Measurements from ENCODE around the gene UBXN10. TPM values are rescaled to one million over a fixed set of nuclear protein-coding genes. Genes with fewer than 3 reads are reported as not detected.
A peak's percentile ranks its signal among the peaks of the same experiment; 100 is the strongest.

UBXN10 gene
- total and polyA plus RNA-seq, 2 of the 13 experiments (the other 11 are each of a cell fraction or from before 2014, with no cell fraction given): 0.04 to 0.05 TPM

DNA sequence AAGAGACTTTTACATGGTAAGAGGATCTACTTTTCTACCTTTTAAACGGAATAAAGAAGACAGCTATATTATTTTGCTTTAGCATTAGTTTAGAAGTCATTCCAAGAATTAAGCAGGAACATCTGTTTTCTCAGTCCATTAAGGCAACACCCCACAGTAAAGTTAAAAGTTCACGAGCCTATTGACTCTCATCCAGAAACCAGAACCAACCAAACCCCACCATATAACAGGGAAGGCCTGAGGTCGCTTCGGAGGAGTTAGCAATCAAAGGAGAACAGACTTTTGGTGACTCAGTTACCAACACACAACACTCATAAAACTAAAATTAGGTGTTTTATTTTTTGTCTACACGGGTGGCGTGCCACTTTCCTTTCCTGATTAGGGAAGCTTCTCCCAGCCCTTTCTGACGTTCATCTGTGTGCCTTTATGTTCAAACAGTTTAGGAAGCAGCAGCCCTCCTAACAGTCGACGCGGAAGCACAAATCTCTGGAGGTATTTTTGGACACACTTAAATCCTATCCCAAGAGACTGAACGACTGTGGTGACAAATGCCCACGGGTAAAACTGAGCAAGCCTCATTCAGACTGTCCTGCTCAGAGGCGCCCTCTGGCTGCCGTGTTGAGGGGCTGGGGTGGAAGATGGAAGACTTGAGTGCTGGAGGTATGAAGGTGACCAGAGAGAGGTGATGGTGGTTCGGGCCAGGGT, 9.0 kb downstream of the UBXN10 start:
- peak; percentile 35 for TF ChIP-seq XRCC5 (optimal IDR thresholded peaks at IDR 0.05; ENCODE audit: low read length)
- TF ChIP-seq KDM2A (CRISPR knock-in tag; IDR thresholded peaks at IDR 0.05; ENCODE audit: borderline replicate concordance, low read depth): 0 out of 2 replicates have a peak, but pooled peaks have one; percentile 28
- peak; percentile 68 for TF ChIP-seq STAG1 (CRISPR knock-in tag; IDR thresholded peaks at IDR 0.05)
- peak; percentile 52; the same call in 1 of the 2 replicates for TF ChIP-seq RAD21 (CRISPR knock-in tag; IDR thresholded peaks at IDR 0.05)
- no peak for TF ChIP-seq ZNF605 (CRISPR knock-in tag; IDR thresholded peaks at IDR 0.05)
- peak; percentile 91 for TF ChIP-seq SMC3 (IDR thresholded peaks at IDR 0.05; ENCODE audit: low read length)
- TF ChIP-seq, protein P1, sequence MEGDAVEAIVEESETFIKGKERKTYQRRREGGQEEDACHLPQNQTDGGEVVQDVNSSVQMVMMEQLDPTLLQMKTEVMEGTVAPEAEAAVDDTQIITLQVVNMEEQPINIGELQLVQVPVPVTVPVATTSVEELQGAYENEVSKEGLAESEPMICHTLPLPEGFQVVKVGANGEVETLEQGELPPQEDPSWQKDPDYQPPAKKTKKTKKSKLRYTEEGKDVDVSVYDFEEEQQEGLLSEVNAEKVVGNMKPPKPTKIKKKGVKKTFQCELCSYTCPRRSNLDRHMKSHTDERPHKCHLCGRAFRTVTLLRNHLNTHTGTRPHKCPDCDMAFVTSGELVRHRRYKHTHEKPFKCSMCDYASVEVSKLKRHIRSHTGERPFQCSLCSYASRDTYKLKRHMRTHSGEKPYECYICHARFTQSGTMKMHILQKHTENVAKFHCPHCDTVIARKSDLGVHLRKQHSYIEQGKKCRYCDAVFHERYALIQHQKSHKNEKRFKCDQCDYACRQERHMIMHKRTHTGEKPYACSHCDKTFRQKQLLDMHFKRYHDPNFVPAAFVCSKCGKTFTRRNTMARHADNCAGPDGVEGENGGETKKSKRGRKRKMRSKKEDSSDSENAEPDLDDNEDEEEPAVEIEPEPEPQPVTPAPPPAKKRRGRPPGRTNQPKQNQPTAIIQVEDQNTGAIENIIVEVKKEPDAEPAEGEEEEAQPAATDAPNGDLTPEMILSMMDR (CRISPR knock-in tag; IDR thresholded peaks at IDR 0.05): peak; percentile 80
- no peak for TF ChIP-seq RORA (CRISPR knock-in tag; IDR thresholded peaks at IDR 0.05)
- no peak overlapping the region for H2AFZ ChIP-seq (ENCODE audit: low read length)
- CTCF ChIA-PET (ENCODE audit: low intra/inter-chr PET ratio, low total read pairs): interaction anchor here (1.5 to 2.1 kb wide), 3 partner anchors 94 to 277 kb away, joined by 4 to 32 read pairs (median 11); no protein-coding TSS in a partner anchor
- H3K9me3 ChIP-seq (ENCODE audit: low read length): no peaks in the 10 kb centered on the region
- FAIRE-seq: peak; percentile 82
- peak; percentile 81 for ATAC-seq
- H3K9ac ChIP-seq (ENCODE audit: insufficient read depth, low read depth, low read length): no peak overlapping the region
- BruUV-seq (replicated peaks): no TSS peak
- WGBS (ENCODE audit: low lambda C conversion rate): 15% methylated on average over 15 of the region's 15 CpGs
- H3K79me2 ChIP-seq (ENCODE audit: insufficient read depth, low read length): no peaks in the 10 kb centered on the region
- H3K4me1 ChIP-seq (ENCODE audit: insufficient read depth, low read length): peaks cover 5% of the 10 kb centered on the region; the same call in 1 of the 2 replicates
- no peaks in the 10 kb centered on the region for H4K20me1 ChIP-seq (ENCODE audit: insufficient read depth, low read length)
- DNase-seq (ENCODE audit: low spot score): peak; percentile 44
- no peak overlapping the region for H3K27ac ChIP-seq (ENCODE audit: extremely low read length, insufficient read depth, low read length)
- no peaks in the 10 kb centered on the region for H3K36me3 ChIP-seq (replicated peaks in 1 of 2; ENCODE audit: control insufficient read depth in 1 of 2, insufficient read depth in 2 of 2, low read length in 2 of 2)
- H3K4me3 ChIP-seq (replicated peaks in 1 of 3; ENCODE audit: insufficient read depth in 1 of 3, low read depth in 2 of 3, low read length in 3 of 3): no peak overlapping the region
- POLR2A ChIA-PET: no interaction called here
- H3K4me2 ChIP-seq (ENCODE audit: low read depth, low read length): 0 out of 2 replicates have a peak overlapping the region, but pooled peaks have one; percentile 13
- intact Hi-C loops (cut with micrococcal nuclease; ENCODE audit: unreplicated experiment) (loop anchor here (1.0 kb wide), 1 partner anchor 277 kb away; no protein-coding TSS in a partner anchor), in situ Hi-C loops (cut with HindIII; ENCODE audit: extremely low pct_ligation_motif_present, low pct_unique_long_range_greater_than_20kb) (loop anchor here (10.0 kb wide), 1 partner anchor 220 kb away; the partner anchor contains the start of gene PLA2G2A)
- H3K27me3 ChIP-seq (ENCODE audit: control insufficient read depth in 1 of 2, insufficient read depth in 2 of 2, low read length in 2 of 2): peaks cover 3 to 28% of the 10 kb centered on the region in 2 experiments; a peak in 4 of 5 replicates
